Fibroblast of lung (primary cell): ENCODE measurements around the gene CGNL1. TPM values are rescaled to one million over a fixed set of nuclear protein-coding genes. Genes with fewer than 3 reads are reported as not detected.

Source experiments
- DNase-seq, 2 donors: peaks; one replicate each; pipeline versions ENCODE4 v3.0.0 to v3.0.0-alpha.2; 2010; ENCODE audit warnings: low read depth in 2 of 2
- H2AFZ ChIP-seq: 2 replicates; pipeline ENCODE4 v1.5.1; 2012; ENCODE audit warnings: low read length, control low read depth, inconsistent platforms
- H3K27ac ChIP-seq: 2 replicates; pipeline ENCODE4 v1.5.1; 2011; ENCODE audit warnings: low read length, control low read depth; ENCODE audit not compliant: insufficient read depth
- H3K27me3 ChIP-seq: 2 replicates; pipeline ENCODE4 v1.5.1; 2011; ENCODE audit warnings: mild to moderate bottlenecking, low read length; ENCODE audit not compliant: control insufficient read depth, insufficient read depth
- H3K36me3 ChIP-seq: 2 replicates; pipeline ENCODE4 v1.5.1; 2011; ENCODE audit warnings: low read length; ENCODE audit not compliant: control insufficient read depth, insufficient read depth
- H3K4me1 ChIP-seq: 2 replicates; pipeline ENCODE4 v1.5.1; 2011; ENCODE audit warnings: low read length; ENCODE audit not compliant: control insufficient read depth, insufficient read depth; ENCODE audit errors: extremely low read depth
- H3K4me2 ChIP-seq: 2 replicates; pipeline ENCODE4 v1.5.1; 2011; ENCODE audit warnings: low read length, control low read depth; ENCODE audit not compliant: insufficient read depth; ENCODE audit errors: extremely low read depth
- H3K4me3 ChIP-seq, 4 experiments: fragments of 200-600 bp in 1 of 4; sonication (generic) in 1 of 4; replicated peaks in 1 of 4; 2 replicates each; pipeline ENCODE4 v1.5.1; 2011 to 2016; ENCODE audit warnings: low read length in 4 of 4, low read depth in 3 of 4, mild to moderate bottlenecking in 3 of 4, control low read depth in 2 of 4, inconsistent platforms in 1 of 4, mixed read lengths in 1 of 4; ENCODE audit not compliant: insufficient read depth in 1 of 4; ENCODE audit errors: control extremely low read depth in 1 of 4
- H3K79me2 ChIP-seq: 2 replicates; pipeline ENCODE4 v1.5.1; 2012; ENCODE audit warnings: mild to moderate bottlenecking, low read length, inconsistent platforms; ENCODE audit not compliant: control insufficient read depth, insufficient read depth
- H3K9ac ChIP-seq: 2 replicates; pipeline ENCODE4 v1.5.1; 2011; ENCODE audit warnings: mild to moderate bottlenecking, low read length, control low read depth; ENCODE audit not compliant: insufficient read depth
- H3K9me3 ChIP-seq: 2 replicates; pipeline ENCODE4 v1.5.1; 2012; ENCODE audit warnings: low read depth, low read length; ENCODE audit not compliant: control insufficient read depth, insufficient read depth
- H4K20me1 ChIP-seq: 2 replicates; pipeline ENCODE4 v1.5.1; 2011; ENCODE audit warnings: low read length; ENCODE audit not compliant: control insufficient read depth, insufficient read depth; ENCODE audit errors: extremely low read depth
- CTCF ChIP-seq, 2 donors: IDR thresholded peaks in 1 of 2; conservative IDR thresholded peaks in 1 of 2; 1 replicate in 1 of 2; 2 replicates in 1 of 2; pipeline ENCODE4 v1.5.1; 2011 to 2012; ENCODE audit warnings: low read length in 2 of 2, control low read depth in 1 of 2, inconsistent platforms in 1 of 2, low read depth in 1 of 2, mild to moderate bottlenecking in 1 of 2
- EZH2 ChIP-seq: IDR thresholded peaks from 2 replicates; pipeline ENCODE4 v1.5.1; 2012; ENCODE audit warnings: low read length, control low read depth, mild to moderate bottlenecking; ENCODE audit errors: missing control alignments
- polyA plus RNA-seq, 2 donors: library from polyadenylated mRNA; depleted of rRNA in 1 of 2; stranded (reverse) in 1 of 2; unstranded in 1 of 2; fragments of >200 nt; gene quantifications; 2 replicates each; pipeline ENCODE4 v1.2.1, GENCODE V29; 2011 to 2012; ENCODE audit warnings: missing spikeins in 1 of 2
- total RNA-seq: library from RNA; depleted of rRNA; stranded (reverse); fragments of >200 nt; gene quantifications from 2 replicates; pipeline ENCODE4 v1.2.1, GENCODE V29; 2014

CGNL1 gene
- total and polyA plus RNA-seq, 2 donors (not counting 1 experiment from before 2014, with no cell fraction given): 0.18 to 6.1 TPM

- TF ChIP-seq EZH2 (no peak), CTCF (conservative IDR thresholded peaks at IDR 0.05 in 1 of 2, IDR thresholded peaks at IDR 0.05 in 1 of 2; ENCODE audit: low read depth in 1 of 2, low read length in 2 of 2) (no peak)
- H3K9me3 ChIP-seq: no peaks in the 10 kb centered on the region
- H4K20me1 ChIP-seq: no peaks in the 10 kb centered on the region
- H3K79me2 ChIP-seq: no peaks in the 10 kb centered on the region
- no peaks in the 10 kb centered on the region for H3K36me3 ChIP-seq
- no peaks in the 10 kb centered on the region for H3K27me3 ChIP-seq
- H3K27ac ChIP-seq: no peak overlapping the region
- no peaks in the 10 kb centered on the region for H3K4me1 ChIP-seq
- H3K4me3 ChIP-seq: no peak overlapping the region
- no peak overlapping the region for H3K9ac ChIP-seq
- no peak overlapping the region for H2AFZ ChIP-seq
- no peak overlapping the region for H3K4me2 ChIP-seq
- DNase-seq: no peak
These were observed 152.7 kb downstream of the CGNL1 start for GRCh38 chr15:57528940-57529565.

- TF ChIP-seq EZH2 (no peak), CTCF (conservative IDR thresholded peaks at IDR 0.05 in 1 of 2, IDR thresholded peaks at IDR 0.05 in 1 of 2; ENCODE audit: low read depth in 1 of 2, low read length in 2 of 2) (no peak)
- no peak overlapping the region for H3K4me2 ChIP-seq
- no peak for DNase-seq
- no peak overlapping the region for H2AFZ ChIP-seq
- no peaks in the 10 kb centered on the region for H3K4me1 ChIP-seq
- H3K27me3 ChIP-seq: no peaks in the 10 kb centered on the region
- H4K20me1 ChIP-seq: no peaks in the 10 kb centered on the region
- H3K27ac ChIP-seq: no peak overlapping the region
- H3K36me3 ChIP-seq: no peaks in the 10 kb centered on the region
- H3K9ac ChIP-seq: no peak overlapping the region
- H3K9me3 ChIP-seq: no peaks in the 10 kb centered on the region
- H3K4me3 ChIP-seq: no peak overlapping the region
- no peaks in the 10 kb centered on the region for H3K79me2 ChIP-seq
These were observed 153.4 kb downstream of the CGNL1 start for GRCh38 chr15:57529748-57530147.

- DNase-seq: no peak
- H3K4me2 ChIP-seq: no peak overlapping the region
- H3K4me3 ChIP-seq: no peak overlapping the region
- H2AFZ ChIP-seq: no peak overlapping the region
- no peaks in the 10 kb centered on the region for H3K9me3 ChIP-seq
- H3K79me2 ChIP-seq: no peaks in the 10 kb centered on the region
- no peaks in the 10 kb centered on the region for H3K27me3 ChIP-seq
- TF ChIP-seq EZH2 (no peak), CTCF (conservative IDR thresholded peaks at IDR 0.05 in 1 of 2, IDR thresholded peaks at IDR 0.05 in 1 of 2; ENCODE audit: low read depth in 1 of 2, low read length in 2 of 2) (no peak)
- no peaks in the 10 kb centered on the region for H3K4me1 ChIP-seq
- H3K9ac ChIP-seq: no peak overlapping the region
- no peak overlapping the region for H3K27ac ChIP-seq
- H4K20me1 ChIP-seq: no peaks in the 10 kb centered on the region
- H3K36me3 ChIP-seq: no peaks in the 10 kb centered on the region
These were observed 156.6 kb downstream of the CGNL1 start for GRCh38 chr15:57532731-57533447.
